ENCODE measurements around the gene MTCP1. TPM values are rescaled to one million over a fixed set of nuclear protein-coding genes. Genes with fewer than 3 reads are reported as not detected.

The MTCP1 gene
- total RNA-seq, 1 experiment from 2014 or later, result 17.1 TPM

DNA sequence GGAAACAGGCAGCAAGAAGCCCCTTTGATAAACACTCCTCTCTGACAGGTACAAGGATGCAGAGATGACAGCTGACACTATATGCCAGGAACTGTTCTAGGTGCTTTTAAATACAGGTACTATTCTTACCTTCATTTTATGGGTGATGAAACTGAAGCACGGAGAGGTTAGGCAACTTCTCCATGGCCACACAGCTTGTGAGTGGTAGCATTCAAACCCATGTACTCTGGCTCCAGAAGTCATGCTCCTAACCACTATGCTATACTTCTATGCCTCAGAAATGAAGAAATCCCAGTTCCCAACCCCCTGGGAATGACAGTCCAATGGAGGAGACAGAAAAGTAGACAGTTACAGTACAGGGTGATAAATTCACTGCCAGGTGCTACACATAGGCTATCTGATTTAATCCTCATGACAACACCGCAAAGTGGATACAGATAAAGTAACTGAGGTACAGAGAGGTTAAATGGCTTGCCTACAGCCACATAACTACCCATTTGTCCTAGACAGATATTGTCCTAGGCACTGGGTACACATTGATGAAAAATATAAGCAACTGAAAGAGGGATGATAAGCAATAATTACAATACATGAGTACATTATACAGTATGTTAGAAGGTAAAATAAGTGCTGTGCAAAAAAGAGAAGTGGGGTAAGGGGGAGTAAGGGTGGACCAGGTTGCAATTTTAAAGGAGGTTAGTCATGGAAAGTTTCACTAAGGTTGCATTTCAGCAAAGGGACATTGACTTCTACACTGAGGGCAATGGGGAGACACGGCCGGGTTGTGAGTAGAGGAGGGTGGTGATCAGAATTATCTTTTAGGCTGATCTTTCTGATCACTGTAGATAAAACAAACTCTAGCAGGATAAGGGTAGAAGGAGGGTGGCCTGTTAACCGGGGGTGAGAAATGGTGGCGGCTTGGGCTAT is 46.8 kb downstream of the MTCP1 start:
- intact Hi-C loops (cut with micrococcal nuclease; ENCODE audit: unreplicated experiment), result no loop called here
- CTCF ChIA-PET, result no interaction called here
- no peak for DNase-seq
- Mint-ChIP-seq H3K9me3 (ENCODE audit: low read depth, unreplicated experiment) (no peaks in the 10 kb centered on the region), H3K27me3 (ENCODE audit: unreplicated experiment) (no peaks in the 10 kb centered on the region), H3K4me1 (ENCODE audit: low read depth, unreplicated experiment) (peaks cover 18% of the 10 kb centered on the region), H3K27ac (ENCODE audit: unreplicated experiment) (peak overlapping the region; percentile 38), H3K36me3 (ENCODE audit: insufficient read depth, unreplicated experiment) (peaks cover 25% of the 10 kb centered on the region), H3K4me3 (ENCODE audit: low read depth, unreplicated experiment) (no peak overlapping the region)
- no peak for TF ChIP-seq CTCF (IDR thresholded peaks at IDR 0.05; ENCODE audit: unreplicated experiment)
- no TSS peak for BruUV-seq (replicated peaks)

- no peak within 1 kb of the TSS for H3K4me3 Mint-ChIP-seq (ENCODE audit: low read depth, unreplicated experiment)
- intact Hi-C loops (cut with micrococcal nuclease; ENCODE audit: unreplicated experiment), result no loop called here
- no peaks in the 10 kb centered on the region for H3K27me3 Mint-ChIP-seq (ENCODE audit: unreplicated experiment)
- no peak within 1 kb of the TSS for H3K27ac Mint-ChIP-seq (ENCODE audit: unreplicated experiment)
- DNase-seq, result no peak
- no TSS peak for BruUV-seq (replicated peaks)
- TF ChIP-seq CTCF (IDR thresholded peaks at IDR 0.05; ENCODE audit: unreplicated experiment), result no peak
- H3K9me3 Mint-ChIP-seq (ENCODE audit: low read depth, unreplicated experiment), result no peaks in the 10 kb centered on the region
- CTCF ChIA-PET, result no interaction called here
- peaks cover 11% of the 10 kb centered on the region for H3K4me1 Mint-ChIP-seq (ENCODE audit: low read depth, unreplicated experiment)
- peaks cover 13% of the 10 kb centered on the region for H3K36me3 Mint-ChIP-seq (ENCODE audit: insufficient read depth, unreplicated experiment)
These were observed 48.4 kb downstream of the MTCP1 start, which contains the start of gene F8 for GRCh38 chrX:155022585-155022984. Gene F8, minus strand, starts transcription at chrX:155022723. Its CDS starts 171 bp downstream, at chrX:155022552.

- no peak for DNase-seq
- TF ChIP-seq CTCF (IDR thresholded peaks at IDR 0.05; ENCODE audit: unreplicated experiment), result no peak
- no TSS peak for BruUV-seq (replicated peaks)
- Mint-ChIP-seq H3K4me1 (ENCODE audit: low read depth, unreplicated experiment) (peaks cover 11% of the 10 kb centered on the region), H3K4me3 (ENCODE audit: low read depth, unreplicated experiment) (no peak overlapping the region), H3K27ac (ENCODE audit: unreplicated experiment) (no peak overlapping the region), H3K27me3 (ENCODE audit: unreplicated experiment) (no peaks in the 10 kb centered on the region), H3K9me3 (ENCODE audit: low read depth, unreplicated experiment) (no peaks in the 10 kb centered on the region), H3K36me3 (ENCODE audit: insufficient read depth, unreplicated experiment) (no peaks in the 10 kb centered on the region)
- CTCF ChIA-PET, result no interaction called here
- intact Hi-C loops (cut with micrococcal nuclease; ENCODE audit: unreplicated experiment), result no loop called here
These were observed 50.3 kb downstream of the MTCP1 start for GRCh38 chrX:155020591-155020990.

Other genes with a start within 250 kb of the MTCP1 start
- not detected in 2 replicates for gene SMIM9, start 236.5 kb downstream of the MTCP1 start, total RNA-seq (2022)
- gene F8A1, start 184.8 kb downstream of the MTCP1 start, total RNA-seq (2022), result 20.8 and 24.4 TPM in 2 replicates
- 1.6 and 2.2 TPM in 2 replicates for gene F8, start 48.4 kb downstream of the MTCP1 start, total RNA-seq (2022)
- gene FUNDC2, start 44.3 kb downstream of the MTCP1 start, total RNA-seq (2022), result 33.5 and 45.4 TPM in 2 replicates
- 0.59 and 2.1 TPM in 2 replicates for gene CMC4, start within 50 bp of the MTCP1 start, total RNA-seq (2022)
- gene BRCC3, start 372 bp upstream of the MTCP1 start, total RNA-seq (2022), result 35.9 and 36.2 TPM in 2 replicates
- 56.3 and 58.1 TPM in 2 replicates for gene VBP1, start 145.3 kb upstream of the MTCP1 start, total RNA-seq (2022)
- gene RAB39B, start 193.4 kb upstream of the MTCP1 start, total RNA-seq (2022), result 0.38 and 0.44 TPM in 2 replicates

Data from Calu3 (cell line).